Thoracic aorta (tissue), 2 donors: Measurements from ENCODE around the gene SPOCK2. TPM values are rescaled to one million over a fixed set of nuclear protein-coding genes. Genes with fewer than 3 reads are reported as not detected.

Experiments used
- ATAC-seq: fragments of 150-250 bp; one replicate; pipeline ENCODE4 v1.8.0; 2017; ENCODE audit warnings: low read depth; ENCODE audit not compliant: insufficient number of reproducible peaks, low FRiP score
- DNase-seq: peaks from one replicate; pipeline ENCODE4 v3.0.0-alpha.2; 2020; ENCODE audit warnings: low spot score
- H3K27ac ChIP-seq, 2 donors: fragments of 200-600 bp; sonication (generic); 1 replicate in 1 of 2; 2 replicates in 1 of 2; pipeline ENCODE4 v1.5.1; 2016; ENCODE audit warnings: mild to moderate bottlenecking in 2 of 2, moderate library complexity in 2 of 2
- H3K27me3 ChIP-seq: fragments of 200-600 bp; sonication (generic); replicated peaks from 2 replicates; pipeline ENCODE4 v1.6.0; 2016; ENCODE audit warnings: mild to moderate bottlenecking; ENCODE audit not compliant: insufficient read depth
- H3K36me3 ChIP-seq: fragments of 200-600 bp; sonication (generic); one replicate; pipeline ENCODE4 v1.5.1; 2016
- H3K4me1 ChIP-seq, 2 donors: fragments of 200-600 bp; sonication (generic); 1 replicate in 1 of 2; 2 replicates in 1 of 2; pipeline versions ENCODE4 v1.5.1 to v1.6.0; 2016; ENCODE audit warnings: low read depth in 2 of 2, mild to moderate bottlenecking in 1 of 2; ENCODE audit not compliant: control insufficient read depth in 1 of 2
- H3K4me3 ChIP-seq: fragments of 200-600 bp; sonication (generic); 2 replicates; pipeline ENCODE4 v1.5.1; 2016; ENCODE audit warnings: mild to moderate bottlenecking
- H3K9me3 ChIP-seq: fragments of 200-600 bp; sonication (generic); 2 replicates; pipeline ENCODE4 v1.5.1; 2016
- total RNA-seq, 2 donors: library from RNA; depleted of rRNA; stranded (reverse); fragments of >200 nt; gene quantifications; one replicate each; pipeline versions ENCODE4 v1.1.0 to v1.2.3, GENCODE V29; 2016
- TF ChIP-seq, protein P1 (sequence below): fragments of 200-600 bp; sonication (generic); IDR thresholded peaks from one replicate; pipeline ENCODE4 v1.5.1; 2019; ENCODE audit warnings: antibody characterized with exemption

SPOCK2 gene
- total RNA-seq, 2 donors from 2014 or later: 3.5 to 13.8 TPM

DNA sequence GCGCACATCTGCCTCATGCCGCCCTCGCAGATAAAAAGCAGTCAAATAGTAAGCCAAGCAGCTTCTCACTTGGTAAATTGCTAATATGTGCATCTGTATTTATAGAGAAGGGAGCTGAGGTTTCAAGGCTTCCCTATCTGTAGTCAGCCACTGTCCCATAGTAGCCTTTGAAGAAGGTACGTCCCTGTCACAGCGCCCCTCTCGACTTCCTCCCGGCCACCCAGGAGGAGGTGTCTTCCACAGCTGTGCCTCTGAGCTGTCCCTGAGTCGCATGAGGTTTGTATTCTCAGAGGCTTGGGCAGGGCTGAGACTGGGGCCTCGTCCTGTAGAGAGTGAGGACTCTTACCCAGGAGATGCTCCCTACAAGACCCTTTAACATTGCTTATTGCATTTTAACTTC is 49.0 kb downstream of the SPOCK2 start:
- Histone ChIP-seq H3K36me3 (no peaks in the 10 kb centered on the region), H3K27ac (peak overlapping the region in 1 of 2 donors; percentile 28), H3K4me3 (no peak overlapping the region), H3K9me3 (no peaks in the 10 kb centered on the region), H3K4me1 (peaks cover 0 to 36% of the 10 kb centered on the region in 2 donors), H3K27me3 (no peaks in the 10 kb centered on the region)
- ATAC-seq (no peak), DNase-seq (no peak)
- TF ChIP-seq, protein P1, sequence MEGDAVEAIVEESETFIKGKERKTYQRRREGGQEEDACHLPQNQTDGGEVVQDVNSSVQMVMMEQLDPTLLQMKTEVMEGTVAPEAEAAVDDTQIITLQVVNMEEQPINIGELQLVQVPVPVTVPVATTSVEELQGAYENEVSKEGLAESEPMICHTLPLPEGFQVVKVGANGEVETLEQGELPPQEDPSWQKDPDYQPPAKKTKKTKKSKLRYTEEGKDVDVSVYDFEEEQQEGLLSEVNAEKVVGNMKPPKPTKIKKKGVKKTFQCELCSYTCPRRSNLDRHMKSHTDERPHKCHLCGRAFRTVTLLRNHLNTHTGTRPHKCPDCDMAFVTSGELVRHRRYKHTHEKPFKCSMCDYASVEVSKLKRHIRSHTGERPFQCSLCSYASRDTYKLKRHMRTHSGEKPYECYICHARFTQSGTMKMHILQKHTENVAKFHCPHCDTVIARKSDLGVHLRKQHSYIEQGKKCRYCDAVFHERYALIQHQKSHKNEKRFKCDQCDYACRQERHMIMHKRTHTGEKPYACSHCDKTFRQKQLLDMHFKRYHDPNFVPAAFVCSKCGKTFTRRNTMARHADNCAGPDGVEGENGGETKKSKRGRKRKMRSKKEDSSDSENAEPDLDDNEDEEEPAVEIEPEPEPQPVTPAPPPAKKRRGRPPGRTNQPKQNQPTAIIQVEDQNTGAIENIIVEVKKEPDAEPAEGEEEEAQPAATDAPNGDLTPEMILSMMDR: no peak

DNA sequence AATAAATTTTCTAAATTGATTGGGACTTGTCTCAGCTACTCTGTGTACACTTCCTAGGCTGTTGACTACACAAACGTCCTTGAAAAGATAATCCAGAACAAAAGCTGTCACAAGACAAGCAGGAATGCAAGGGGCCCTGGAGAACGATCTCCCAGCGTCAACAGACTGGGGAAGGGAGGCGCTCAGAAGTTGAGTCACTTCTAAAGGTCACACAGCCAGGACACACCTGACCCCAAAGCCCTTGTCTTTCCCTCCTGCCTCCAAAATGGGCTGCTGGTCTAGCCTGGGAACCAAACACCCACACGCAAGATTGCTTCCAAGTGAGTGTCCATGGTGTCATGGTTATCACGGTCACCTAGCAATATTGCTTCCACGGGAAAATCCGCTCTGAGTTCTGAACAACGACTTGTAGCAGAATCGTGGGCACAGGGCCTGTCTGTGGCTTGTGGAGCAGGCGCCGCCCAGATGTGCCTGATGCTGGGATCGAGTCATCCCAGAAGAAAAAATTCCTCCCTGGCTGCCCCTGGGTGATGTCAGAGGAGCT is 49.8 kb downstream of the SPOCK2 start:
- Histone ChIP-seq H3K4me1 (peaks cover 0 to 29% of the 10 kb centered on the region in 2 donors), H3K36me3 (no peaks in the 10 kb centered on the region), H3K9me3 (no peaks in the 10 kb centered on the region), H3K4me3 (no peak overlapping the region), H3K27me3 (no peaks in the 10 kb centered on the region), H3K27ac (peak overlapping the region in 1 of 2 donors; percentile 28)
- no peak for ATAC-seq
- DNase-seq: no peak
- TF ChIP-seq, protein P1: no peak

DNA sequence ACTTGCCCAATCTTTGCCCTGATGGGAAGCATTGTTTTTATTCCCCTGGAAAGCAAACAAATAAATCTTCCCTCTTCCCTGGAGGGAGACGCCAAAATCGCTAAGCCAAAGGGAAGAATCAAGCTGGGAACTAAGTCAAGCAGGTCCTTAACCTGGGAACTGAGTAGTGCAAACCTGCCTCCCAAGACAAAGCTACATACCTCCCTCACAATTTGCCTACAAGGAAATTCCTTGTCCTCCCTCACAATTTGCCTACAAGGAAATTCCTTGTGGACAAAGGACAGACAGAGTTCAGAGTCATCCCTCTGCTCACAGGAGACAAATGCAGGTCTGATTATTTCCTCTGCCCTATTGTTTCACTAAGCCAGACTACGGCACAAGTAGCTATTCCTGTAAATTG is 50.5 kb downstream of the SPOCK2 start:
- H3K27me3 ChIP-seq: no peaks in the 10 kb centered on the region
- DNase-seq (no peak), ATAC-seq (no peak)
- no peaks in the 10 kb centered on the region for H3K9me3 ChIP-seq
- peaks cover 0 to 23% of the 10 kb centered on the region in 2 donors for H3K4me1 ChIP-seq
- no peak overlapping the region for H3K27ac ChIP-seq
- TF ChIP-seq, protein P1: no peak
- H3K36me3 ChIP-seq: no peaks in the 10 kb centered on the region
- no peak overlapping the region for H3K4me3 ChIP-seq

DNA sequence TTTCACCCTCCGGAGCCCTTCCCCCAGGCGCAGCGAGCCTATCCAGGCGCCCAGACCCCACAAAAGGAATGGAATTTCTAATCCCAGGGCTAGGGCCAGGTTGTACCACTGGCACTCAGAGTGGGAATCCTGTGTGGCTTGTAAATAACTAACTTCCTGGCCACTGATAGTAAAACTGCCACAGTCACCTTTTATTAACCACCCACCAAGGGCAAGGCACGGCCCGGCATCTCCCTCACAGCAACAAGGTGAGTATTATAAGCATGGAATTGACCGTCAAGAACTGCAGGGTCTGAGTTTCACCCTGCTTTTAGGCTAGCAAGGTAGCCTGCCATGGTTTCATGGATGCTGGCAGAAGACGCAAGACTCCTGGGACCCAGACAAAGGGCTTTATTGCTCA is 51.1 kb downstream of the SPOCK2 start:
- peaks cover 0 to 21% of the 10 kb centered on the region in 2 donors for H3K4me1 ChIP-seq
- H3K9me3 ChIP-seq: no peaks in the 10 kb centered on the region
- H3K4me3 ChIP-seq: no peak overlapping the region
- no peaks in the 10 kb centered on the region for H3K36me3 ChIP-seq
- H3K27ac ChIP-seq: no peak overlapping the region
- no peaks in the 10 kb centered on the region for H3K27me3 ChIP-seq
- no peak for DNase-seq
- ATAC-seq: no peak
- TF ChIP-seq, protein P1: no peak

DNA sequence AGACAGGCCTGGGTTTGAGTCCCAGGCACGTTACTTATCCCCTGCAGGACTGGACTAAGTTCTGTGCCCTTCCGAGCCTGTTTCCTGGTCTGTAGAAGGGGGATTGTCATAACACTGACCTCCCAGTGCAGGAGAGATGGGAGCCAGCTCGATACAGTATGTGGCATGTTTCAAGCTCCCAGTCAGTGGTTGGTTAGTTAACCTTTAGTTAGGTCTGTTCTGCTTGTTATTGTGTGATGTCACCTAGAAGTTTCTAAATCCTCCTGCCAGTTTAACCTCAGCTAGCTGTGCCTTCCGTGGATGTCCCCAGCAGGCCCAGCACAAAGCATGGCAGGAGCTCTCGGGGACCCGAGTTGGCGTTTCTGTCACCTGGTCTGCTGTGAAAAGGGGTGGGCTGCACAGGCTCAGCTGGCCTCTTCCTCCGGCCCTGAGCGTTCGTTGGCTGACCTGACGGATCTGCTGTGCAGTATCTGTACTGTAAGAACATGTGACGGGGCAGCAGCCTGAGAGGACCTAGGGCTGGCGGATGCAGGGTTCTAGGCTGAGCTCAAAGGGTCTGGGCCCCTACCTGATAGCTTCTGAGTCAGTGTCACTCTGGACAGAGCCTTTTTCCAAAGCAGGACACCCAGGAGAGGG is 53.0 kb downstream of the SPOCK2 start:
- Histone ChIP-seq H3K4me1 (peaks cover 0 to 21% of the 10 kb centered on the region in 2 donors), H3K27me3 (no peaks in the 10 kb centered on the region), H3K4me3 (no peak overlapping the region), H3K36me3 (no peaks in the 10 kb centered on the region), H3K27ac (no peak overlapping the region), H3K9me3 (no peaks in the 10 kb centered on the region)
- ATAC-seq: no peak
- TF ChIP-seq, protein P1: no peak
- no peak for DNase-seq
